ENCODE measurements around the gene BRIP1.
"Not testable (repeated sequence)": the region's sequence is repeated elsewhere in the genome, so short reads cannot be mapped to it uniquely, and the experiment has no call there.

DNA sequence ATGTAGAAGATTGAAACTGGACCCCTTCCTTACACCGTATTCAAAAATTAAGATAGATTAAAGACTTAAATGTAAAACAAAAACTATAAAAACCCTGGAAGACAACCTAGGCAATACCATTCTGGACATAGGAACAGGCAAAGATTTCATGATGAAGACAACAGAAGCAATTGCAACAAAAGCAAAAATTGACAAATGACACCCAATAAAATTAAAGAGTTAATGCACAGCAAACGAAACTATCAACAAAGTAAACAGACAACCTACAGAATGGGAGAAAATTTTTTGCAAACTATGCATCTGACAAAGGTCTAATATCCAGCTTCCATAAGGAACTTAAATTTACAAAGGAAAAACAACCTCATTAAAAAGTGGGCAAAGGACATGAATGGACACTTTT is 37.1 kb downstream of the BRIP1 start:
- TF ChIP-seq, protein P1, sequence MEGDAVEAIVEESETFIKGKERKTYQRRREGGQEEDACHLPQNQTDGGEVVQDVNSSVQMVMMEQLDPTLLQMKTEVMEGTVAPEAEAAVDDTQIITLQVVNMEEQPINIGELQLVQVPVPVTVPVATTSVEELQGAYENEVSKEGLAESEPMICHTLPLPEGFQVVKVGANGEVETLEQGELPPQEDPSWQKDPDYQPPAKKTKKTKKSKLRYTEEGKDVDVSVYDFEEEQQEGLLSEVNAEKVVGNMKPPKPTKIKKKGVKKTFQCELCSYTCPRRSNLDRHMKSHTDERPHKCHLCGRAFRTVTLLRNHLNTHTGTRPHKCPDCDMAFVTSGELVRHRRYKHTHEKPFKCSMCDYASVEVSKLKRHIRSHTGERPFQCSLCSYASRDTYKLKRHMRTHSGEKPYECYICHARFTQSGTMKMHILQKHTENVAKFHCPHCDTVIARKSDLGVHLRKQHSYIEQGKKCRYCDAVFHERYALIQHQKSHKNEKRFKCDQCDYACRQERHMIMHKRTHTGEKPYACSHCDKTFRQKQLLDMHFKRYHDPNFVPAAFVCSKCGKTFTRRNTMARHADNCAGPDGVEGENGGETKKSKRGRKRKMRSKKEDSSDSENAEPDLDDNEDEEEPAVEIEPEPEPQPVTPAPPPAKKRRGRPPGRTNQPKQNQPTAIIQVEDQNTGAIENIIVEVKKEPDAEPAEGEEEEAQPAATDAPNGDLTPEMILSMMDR (IDR thresholded peaks at IDR 0.05), result not testable (repeated sequence)
- TF ChIP-seq POLR2AphosphoS5 (IDR thresholded peaks at IDR 0.05); POLR2A (IDR thresholded peaks at IDR 0.05; ENCODE audit: low read depth); EP300 (IDR thresholded peaks at IDR 0.05): not testable (repeated sequence)
